NCI-H1092 (cell line): ENCODE data around the gene A1BG.
"Not testable (repeated sequence)": the region's sequence is repeated elsewhere in the genome, so short reads cannot be mapped to it uniquely, and the experiment has no call there.

Source experiments
- DNase-seq: peaks from one replicate; lab custom pipeline; 2025; lab: John Stamatoyannopoulos, UW

Gene A1BG

DNA sequence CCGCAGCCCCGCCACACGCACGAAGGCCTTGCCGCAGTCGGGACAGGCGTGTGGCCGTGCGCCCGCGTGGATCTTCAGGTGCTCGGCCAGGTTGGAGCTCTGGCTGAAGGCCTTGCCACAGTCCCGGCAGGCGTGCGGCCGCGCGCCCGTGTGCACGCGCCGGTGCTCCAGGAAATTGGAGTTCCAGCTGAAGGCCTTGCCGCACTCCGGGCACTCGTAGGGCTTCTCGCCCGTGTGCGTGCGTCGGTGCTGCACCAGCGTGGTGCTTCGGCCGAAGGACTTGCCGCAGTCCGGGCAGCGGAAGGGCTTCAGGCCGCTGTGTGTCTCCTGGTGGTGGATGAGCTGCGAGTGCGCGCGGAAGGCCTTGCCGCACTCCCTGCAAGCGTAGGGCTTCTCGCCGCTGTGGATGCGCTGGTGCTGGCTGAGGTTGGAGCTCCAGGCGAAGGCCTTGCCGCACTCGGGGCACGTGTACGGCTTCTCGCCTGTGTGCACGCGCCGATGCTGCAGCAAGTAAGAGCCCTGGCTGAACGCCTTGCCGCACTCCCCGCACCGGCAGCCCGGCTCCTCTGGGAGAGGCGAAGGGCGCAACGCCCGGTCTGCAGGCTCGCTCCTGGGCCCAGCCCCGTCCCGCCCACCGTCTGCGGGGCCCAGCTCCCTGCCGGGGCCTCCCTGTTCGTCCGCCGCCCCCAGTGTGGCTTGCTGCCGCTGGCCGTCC, 3.6 kb upstream of the A1BG start:
- no peak for DNase-seq

DNA sequence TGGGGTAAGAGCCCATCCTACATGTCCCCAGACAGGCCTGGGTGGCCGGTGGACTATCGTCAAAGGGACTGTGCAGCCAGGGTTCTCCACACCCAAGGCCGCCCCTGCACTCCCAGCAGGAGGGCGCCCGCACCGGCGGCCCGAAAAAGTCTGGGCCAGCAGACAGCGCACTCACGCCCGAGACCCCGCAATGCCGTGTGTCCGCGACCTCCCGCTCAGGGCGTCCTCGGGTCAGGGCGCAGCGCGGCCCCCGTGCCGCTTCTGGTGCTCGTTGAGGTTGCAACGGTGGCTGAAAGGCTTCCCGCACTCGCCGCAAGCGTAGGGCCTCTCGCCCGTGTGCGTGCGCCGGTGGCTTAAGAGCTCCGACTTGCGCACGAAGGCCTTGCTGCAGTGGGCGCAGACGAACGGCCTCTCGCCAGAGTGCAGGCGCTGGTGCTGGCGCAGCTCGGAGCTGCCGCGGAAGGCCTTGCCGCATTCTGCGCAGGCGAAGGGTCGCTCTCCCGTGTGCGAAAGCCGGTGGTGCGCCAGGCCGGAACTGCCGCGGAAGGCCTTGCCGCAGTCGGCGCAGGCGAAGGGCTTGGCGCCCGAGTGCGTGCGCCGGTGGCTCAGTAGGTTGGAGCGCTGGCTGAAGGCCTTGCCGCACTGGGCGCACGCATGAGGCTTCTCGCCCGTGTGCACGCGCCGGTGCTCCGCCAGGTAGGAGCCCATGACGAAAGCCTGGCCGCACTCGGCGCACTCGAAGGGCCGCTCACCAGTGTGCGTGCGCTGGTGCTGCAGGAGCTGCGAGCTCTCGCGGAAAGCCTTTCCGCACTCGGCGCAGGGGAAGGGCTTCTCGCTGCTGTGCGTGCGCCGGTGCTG, 2.8 kb upstream of the A1BG start:
- no peak for DNase-seq

DNA sequence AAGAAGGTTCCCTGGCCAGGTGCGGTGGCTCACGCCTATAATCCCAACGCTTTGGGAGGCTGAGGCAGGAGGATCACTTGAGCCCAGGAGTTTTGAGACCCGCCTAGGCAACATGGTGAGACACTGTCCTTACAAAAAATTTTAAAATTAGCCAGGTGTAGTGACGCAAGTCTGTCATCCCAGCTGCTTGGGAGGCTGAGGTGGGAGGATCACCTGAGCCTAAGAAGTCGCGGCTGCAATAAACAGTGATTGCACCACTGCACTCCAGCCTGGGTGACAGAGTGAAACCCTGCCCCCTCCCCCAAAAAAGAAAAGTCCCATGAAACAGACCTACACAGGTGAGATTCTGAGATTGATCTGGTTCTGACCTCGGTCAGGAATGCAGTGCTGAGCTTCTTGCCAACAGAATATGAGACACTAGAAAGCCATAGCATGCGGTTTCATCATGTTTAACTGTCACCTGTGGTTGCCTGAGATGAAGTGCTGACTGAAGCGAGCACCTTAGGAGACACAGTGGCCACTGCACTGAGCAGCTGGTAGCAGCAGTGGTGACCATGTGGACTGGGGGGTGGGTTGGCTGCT, 2.0 kb upstream of the A1BG start:
- no peak for DNase-seq

DNA sequence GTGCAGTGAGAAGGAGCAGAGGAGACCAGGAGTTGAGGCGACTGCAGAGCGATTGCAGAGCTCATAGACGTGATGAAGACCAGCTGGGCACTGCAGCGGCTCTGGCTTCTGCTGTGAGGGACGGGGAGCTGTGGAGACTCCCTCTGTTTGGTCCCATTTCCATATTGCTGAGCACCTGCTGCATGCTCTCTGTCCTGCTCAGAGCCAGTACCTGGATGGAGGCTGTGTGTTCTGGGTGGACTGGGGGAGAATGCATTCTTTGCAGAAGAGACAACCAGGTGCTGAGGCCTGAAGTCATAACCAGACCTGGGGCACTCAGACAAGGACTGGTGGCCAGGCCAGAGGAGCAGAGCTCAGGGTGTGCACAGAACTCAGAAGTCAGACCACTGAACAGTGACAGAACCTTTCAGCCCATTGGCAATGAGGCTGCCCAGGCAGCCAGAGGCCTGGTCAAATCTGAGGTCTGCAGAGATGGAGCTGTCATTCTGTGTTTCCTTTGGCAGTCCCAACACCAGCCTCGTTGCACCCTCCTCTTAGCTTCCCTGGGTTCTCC, 1.3 kb upstream of the A1BG start:
- DNase-seq: no peak

DNA sequence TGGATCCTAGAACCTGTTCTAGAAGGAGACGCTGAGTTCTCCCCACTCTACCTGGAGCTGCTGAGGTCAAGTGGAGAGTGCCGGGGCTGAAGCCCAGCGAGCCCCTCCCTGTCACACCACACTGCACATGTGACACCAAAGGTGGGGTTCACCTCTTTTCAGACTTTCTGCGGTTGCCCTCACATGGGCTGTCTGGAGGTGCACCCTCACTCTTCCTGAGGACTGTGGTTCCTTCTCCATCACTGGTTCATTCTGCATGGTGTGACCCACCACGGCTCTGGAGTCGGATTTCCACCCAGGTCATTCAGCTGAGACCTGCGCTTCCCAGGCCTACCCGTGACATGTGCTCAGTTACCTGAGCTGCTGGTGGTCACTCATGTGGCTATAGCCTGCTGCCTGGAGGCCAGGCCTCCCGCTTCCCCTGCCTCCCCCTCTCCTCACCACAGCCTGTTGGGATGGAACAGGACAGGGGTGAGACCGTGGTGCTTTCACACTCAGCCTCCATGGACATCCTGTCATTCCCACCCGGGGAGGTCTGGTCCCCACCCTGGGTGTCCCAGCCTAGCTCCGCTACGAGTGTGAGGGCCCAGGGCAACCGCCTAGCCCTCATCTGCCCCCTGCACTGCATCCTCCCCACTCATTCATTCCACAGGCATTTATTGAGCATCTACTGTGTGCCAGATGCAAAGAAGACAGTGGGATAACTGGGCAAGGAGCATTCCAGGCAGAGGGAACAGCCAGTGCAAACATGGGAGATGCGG, 605 bp upstream of the A1BG start:
- DNase-seq: no peak

DNA sequence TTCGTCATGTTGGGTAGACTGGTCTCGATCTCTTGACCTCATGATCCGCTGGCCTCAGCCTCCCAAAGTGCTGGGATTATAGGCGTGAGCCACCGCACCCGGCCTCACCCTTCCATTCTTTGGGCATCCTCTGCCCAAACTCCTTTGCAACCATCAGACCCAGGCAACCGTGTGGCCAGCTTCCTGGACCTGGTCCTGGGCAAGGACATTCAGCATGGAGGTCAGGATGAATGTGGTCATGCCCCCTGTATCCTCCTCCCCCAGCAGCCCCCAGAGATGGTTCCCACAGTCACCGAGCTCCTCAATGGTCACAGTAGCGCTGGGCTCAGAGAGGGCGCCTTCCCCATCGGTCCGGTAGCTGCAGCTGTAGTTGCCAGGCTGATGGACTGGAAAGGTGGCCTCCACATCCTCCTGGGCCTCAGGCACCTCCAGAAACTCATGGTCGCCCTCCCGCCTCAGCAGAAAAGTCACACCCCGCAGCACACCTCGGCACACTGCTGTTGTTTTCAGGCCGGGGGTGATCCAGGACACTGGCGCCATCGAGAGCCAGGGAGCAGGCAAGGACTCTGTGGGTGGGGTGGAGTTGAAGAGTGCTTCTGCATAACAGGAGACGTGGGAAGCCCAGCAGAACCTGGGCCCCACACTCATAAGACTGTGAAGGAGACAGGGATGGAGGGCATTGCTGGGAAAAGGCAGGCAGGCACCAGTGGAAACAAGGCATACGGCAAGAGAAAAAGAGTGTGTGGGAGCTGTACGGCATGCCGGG, 1.1 kb downstream of the A1BG start:
- DNase-seq: no peak

DNA sequence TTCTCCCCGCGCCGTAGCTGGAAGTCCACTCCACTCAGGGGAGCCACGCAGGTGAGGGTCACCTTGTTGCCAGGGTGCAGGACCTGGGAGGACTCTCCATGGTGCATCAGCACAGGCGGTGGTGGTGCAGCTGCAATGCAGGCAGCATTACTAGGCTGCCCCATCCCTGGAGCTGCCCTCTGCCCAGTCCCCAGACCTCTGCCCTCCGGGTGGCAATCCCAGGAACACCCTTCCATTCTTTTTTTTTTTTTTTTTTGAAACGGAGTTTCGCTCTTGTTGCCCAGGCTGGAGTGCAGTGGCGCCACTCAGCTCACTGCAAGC, 1.8 kb downstream of the A1BG start:
- no peak for DNase-seq

DNA sequence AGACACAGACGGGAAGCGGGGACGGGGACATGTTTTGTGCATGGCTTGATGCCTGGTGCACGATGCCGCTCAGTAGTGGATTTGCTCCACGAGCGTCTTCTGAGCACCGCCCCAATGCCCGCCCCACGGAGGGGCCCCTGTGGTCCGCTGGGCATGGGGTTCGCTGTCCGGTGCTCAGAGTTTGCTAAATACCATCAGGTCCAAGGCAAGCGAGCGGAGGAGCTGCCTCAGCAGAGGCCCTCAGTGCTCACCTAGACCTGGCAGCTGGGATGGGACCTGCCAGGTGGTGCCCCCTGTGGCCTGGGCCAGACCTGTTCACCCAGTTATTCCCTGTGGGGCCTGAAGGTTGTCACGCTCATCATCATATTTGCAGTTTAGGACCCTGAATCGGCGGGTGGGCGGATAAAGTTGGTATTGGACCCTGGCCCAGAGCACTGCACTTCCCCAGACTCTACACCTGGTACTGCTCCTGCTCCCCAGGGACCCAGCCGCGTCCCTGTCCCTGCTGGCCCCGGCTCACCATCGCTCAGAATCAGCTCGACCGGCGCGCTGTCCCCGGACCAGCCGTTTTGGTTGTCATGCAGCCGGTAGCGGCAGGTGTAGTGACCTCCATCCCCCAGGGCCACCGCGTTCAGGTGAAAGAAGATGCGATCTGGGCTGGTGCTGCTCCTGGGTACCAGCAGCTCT, 2.3 kb downstream of the A1BG start:
- DNase-seq: no peak

DNA sequence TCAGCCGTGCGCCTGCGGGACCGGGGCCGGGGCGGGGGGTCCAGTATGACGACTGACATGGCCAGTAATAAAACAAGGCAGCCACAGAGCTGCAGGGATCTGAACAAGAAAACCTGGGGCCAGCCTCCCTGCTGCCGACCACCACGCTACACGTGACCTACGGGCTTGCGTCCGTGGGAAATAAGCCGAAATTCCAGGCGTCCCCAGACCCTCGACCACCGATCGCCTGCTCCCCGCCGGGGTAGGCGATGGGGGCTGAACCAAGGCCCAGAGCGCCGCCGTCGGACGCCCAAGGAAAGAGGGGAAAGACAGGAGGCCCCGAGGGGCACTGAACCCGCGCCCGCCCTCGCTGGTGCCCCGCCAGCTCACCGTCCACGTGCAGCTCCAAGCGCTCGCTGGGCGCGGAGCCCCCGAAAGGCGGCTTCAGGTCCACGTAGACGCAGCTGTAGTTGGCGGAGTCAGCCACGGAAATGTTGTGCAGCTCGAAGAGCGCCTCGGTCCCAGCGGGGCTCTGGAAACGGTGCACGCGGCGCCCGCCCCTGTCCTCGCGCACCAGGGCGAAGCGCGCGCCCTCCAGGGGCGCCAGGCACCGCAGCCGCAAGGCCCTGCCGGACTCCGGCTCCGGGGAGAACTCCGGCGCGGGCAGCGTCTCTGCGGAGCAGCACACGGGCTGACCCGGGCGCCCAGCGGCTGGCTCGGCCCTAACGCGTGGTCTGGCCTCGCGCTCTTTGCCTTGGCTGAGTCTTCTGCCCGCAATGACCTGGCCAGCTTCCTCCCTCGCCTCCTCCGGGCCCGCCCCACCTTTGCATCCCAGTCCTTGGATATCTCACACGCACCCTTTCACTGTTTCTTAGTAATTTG, 3.1 kb downstream of the A1BG start:
- DNase-seq: no peak

DNA sequence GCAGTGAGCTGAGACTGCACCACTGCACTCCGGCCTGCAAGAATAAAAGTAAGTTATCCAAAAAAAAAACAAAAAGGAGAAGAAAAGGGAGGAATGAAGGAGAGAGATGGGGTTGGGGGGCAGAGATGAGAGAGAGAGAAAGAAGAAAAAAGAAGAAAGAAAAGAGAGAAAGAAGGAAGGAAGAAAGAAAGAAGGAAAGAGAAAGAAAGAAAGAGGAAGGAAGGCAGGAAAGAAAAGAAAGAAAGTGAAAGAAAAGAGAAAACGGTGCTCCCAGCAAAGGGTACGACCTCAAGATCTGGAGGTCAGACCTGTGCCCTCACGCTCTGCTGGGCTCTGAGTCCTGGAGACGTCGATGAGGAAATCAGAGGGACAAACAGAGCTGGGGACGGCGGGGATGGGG, 3.7 kb downstream of the A1BG start:
- no peak for DNase-seq

DNA sequence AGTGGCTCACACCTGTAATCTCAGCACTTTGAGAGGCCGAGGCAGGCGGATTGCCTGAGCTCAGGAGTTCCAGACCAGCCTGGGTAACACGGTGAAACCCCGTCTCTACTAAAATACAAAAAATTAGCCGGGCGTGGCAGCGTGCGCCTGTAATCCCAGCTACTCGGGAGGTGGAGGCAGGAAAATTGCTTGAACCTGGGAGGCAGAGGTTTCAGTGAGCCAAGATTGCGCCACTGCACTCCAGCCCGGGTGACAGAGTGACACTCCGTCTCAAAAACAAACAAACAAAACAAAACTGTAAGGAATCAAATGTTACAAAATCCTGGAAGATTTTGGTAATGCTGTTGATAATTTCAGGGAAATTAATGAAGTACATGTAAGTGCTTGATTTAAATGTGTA, 5.2 kb downstream of the A1BG start:
- DNase-seq: not testable (repeated sequence)

DNA sequence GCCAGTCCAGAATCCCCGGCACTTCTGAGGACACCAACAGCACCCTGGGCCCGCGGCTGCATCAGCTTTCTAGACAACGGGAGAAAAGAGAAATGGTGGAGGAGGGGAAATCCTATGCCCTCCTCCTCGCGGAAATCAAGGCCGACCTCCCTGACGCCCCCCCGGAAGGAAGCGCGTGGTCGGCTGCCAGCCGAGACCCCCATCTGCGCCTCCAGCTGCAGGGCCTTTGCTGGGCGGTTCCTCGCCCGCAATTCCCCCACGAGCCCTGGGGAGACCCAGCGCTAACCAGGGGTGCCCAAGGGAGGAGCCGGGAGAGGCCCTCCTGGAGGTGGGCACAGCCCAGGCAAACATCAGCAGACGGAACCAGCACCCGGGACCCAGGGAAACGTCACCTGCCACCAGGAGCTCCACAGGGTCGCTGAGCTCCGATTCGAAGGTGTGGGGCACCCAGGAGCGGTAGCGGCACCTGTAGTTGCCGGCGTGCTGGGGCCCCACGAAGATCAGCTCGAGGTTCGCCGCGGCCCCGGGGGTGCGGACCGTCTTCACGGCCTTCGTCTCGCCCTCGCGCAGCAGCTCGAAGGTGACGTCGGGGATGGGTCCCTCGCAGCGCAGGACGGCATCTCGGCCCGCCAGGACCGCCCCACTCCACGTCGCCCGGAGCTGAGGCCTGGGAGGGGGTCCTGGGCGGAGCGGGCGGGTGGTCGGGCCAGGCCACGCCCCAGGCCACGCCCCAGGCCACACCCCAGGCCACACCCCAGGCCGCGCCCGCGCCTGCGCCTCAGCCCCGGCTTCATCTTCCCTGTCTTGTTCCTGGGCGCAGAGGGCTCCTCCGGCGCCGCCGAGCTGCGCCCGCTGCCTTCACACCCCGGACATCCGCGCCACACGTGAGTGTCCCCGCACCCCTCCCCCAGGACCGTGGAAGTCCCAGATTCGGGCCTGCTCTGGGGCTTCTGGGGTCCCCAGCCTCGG, 6.0 kb downstream of the A1BG start:
- peak; percentile 44 for DNase-seq

DNA sequence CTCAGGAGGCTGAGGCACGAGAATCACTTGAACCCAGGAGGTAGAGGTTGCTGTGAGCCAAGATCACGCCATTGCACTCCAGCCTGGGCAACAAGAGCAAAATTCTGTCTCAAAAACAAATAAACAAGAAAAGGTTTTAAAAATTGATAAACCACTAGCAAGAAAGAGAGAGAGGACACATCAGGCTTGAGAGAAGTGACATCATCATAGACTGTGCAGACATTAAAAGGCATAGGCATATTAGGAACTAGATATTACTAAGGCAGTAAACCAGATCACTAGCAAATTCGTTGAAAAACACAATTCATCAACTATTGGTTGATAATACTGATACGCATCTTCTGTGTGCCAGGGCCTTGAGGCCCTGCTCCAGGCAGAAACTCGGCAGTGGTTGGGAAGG, 7.7 kb downstream of the A1BG start:
- DNase-seq: no peak

DNA sequence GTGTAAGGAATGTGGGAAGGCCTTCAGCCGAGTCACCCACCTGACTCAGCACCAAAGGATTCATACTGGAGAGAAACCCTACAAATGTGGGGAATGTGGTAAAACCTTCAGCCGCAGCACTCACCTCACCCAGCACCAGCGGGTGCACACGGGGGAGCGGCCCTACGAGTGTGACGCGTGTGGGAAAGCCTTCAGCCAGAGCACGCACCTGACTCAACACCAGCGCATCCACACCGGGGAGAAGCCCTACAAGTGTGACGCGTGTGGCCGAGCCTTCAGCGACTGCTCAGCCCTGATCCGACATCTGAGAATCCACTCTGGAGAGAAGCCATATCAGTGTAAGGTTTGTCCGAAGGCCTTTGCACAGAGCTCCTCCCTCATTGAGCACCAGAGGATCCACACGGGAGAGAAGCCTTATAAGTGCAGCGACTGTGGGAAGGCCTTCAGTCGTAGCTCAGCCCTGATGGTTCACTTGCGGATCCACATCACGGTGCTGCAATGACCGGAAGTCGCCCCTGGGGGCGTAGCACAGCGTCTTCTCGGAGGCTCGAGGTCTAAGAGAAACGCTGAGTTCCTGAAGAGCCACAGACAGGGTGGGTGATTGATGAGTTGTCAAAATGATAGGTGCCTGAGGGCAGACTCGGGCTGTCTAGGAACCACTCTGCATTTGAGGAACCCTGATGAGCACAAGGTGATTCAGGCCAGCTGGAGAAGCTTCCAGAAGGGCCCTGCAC, 14.3 kb downstream of the A1BG start:
- no peak for DNase-seq

DNA sequence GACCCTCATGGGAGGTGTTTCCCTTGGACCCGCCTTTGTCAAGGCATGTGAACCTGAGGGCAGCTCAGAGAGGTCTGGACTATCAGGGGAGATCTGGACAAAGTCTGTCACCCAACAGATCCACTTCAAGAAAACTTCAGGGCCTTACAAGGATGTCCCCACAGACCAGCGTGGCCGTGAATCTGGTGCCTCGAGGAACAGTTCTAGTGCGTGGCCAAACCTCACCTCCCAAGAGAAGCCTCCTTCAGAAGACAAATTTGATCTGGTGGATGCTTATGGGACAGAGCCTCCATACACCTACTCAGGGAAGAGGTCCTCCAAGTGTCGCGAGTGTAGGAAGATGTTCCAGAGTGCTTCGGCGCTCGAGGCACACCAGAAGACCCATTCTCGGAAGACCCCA, 15.0 kb downstream of the A1BG start:
- DNase-seq: no peak

DNA sequence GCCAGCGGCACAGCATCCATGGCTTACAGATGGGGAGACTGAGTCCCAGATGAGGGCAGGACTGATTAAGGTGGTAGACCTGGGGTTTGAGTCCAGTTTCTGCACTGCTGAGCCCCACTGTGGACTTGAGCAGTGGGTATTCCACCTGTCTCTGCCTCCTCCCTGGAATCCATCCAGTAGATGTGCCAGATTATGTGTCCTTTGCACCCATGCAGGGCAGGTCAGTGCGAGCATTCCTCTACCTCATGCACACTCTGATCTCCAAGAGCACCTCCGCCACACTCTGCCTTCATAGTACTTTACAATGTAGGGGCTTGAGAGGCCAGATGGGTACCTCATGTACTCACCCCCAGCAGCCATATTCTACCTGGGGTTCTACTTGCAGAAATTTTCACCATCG, 16.5 kb downstream of the A1BG start:
- DNase-seq: no peak

DNA sequence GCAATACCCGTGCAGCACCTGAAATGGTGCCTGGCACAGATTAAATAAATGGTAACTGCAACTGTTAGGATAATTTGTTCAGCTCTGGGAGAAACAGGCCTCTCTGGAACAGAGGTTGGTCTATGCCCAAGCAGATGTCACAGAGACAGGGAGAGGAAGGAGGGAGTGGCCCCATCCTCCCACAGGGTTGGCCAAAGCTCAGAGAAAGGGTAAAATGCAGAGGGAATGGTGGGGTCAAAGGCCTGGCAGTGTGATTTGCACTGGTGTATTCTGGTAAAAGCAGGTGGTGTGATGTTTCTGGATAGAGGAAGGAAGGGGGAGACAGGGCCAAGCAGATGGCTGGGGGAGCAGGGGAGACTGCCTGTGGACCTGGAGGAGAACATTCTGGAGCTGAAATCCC, 17.1 kb downstream of the A1BG start:
- no peak for DNase-seq

DNA sequence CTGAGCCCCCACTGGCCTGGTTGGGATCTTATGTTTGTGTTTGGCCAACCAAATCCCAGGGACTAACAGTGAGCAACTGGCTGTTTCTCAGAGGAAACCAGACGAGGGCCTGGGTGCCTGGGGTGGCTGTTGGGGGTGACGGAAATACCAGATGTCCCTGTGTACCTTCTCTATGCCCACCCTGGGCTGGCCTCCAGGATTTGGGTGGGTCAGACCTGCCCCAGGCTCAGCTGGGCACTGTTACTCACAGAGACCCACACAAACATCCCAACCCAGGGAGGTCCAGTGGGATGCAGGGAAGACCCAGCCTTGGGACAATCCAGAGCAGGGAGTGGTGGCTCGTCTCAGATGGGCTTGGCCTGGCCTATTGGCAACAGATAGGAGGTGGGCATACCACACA, 17.7 kb downstream of the A1BG start:
- no peak for DNase-seq
